ENCODE results near the gene DDX18. TPM values are rescaled to one million over a fixed set of nuclear protein-coding genes. Genes with fewer than 3 reads are reported as not detected.

Gene DDX18
- polyA plus RNA-seq, 1 of the 3 experiments (the other 2 are of a cell fraction), result 24.1 TPM

- TF ChIP-seq USF1 (IDR thresholded peaks at IDR 0.05; ENCODE audit: borderline replicate concordance, low read depth) (no peak), GATA2 (CRISPR knock-in tag; IDR thresholded peaks at IDR 0.05) (no peak), REST (IDR thresholded peaks at IDR 0.05; ENCODE audit: low read depth, low read length) (no peak), IRF3 (IDR thresholded peaks at IDR 0.05; ENCODE audit: low read depth, low read length) (no peak)
Measured at GRCh38 chr2:117856415-117857210, 42.1 kb downstream of the DDX18 start (continued).

GRCh38 chr2:117858336-117858735, 43.8 kb downstream of the DDX18 start:
- CTCF ChIA-PET, result no interaction called here
- DNase-seq, result no peak
- no peaks in the 10 kb centered on the region for H3K36me3 ChIP-seq (replicated peaks in 1 of 2; ENCODE audit: control insufficient read depth in 1 of 2, insufficient read depth in 2 of 2, low read length in 1 of 2)

More at GRCh38 chr2:117858336-117858735, 43.8 kb downstream of the DDX18 start:
- Histone ChIP-seq H3K9me2 (no peaks in the 10 kb centered on the region), H3K4me2 (no peak overlapping the region), H3K9me3 (no peaks in the 10 kb centered on the region), H3K79me2 (ENCODE audit: insufficient read depth) (no peaks in the 10 kb centered on the region), H3F3A (replicated peaks; ENCODE audit: insufficient read depth) (peaks cover 24% of the 10 kb centered on the region), H3K27ac (ENCODE audit: low read depth in 2 of 2, low read length in 1 of 2) (no peak overlapping the region), H2AFZ (ENCODE audit: low read depth) (no peak overlapping the region), H3K4me3 (ENCODE audit: low read depth in 2 of 2, low read length in 1 of 2) (no peak overlapping the region), H3K27me3 (ENCODE audit: insufficient read depth) (no peaks in the 10 kb centered on the region), H3K9ac (no peak overlapping the region), H4K20me1 (ENCODE audit: insufficient read depth) (no peaks in the 10 kb centered on the region), H3K4me1 (ENCODE audit: control insufficient read depth in 1 of 2, insufficient read depth in 2 of 2, low read depth in 1 of 2, low read length in 1 of 2) (peaks cover 0 to 13% of the 10 kb centered on the region in 2 experiments; a peak in 3 of 4 replicates)
- POLR2A ChIA-PET, result no interaction called here
- WGBS (ENCODE audit: low lambda C conversion rate), result 90% methylated on average over 17 of the region's 17 CpGs
- TF ChIP-seq REST (IDR thresholded peaks at IDR 0.05; ENCODE audit: low read depth, low read length) (no peak), RXRA (IDR thresholded peaks at IDR 0.05; ENCODE audit: borderline replicate concordance, low read depth) (no peak), FOSL2 (IDR thresholded peaks at IDR 0.05; ENCODE audit: borderline replicate concordance, low read depth) (no peak), FOXJ3 (CRISPR knock-in tag; IDR thresholded peaks at IDR 0.05) (no peak), EP300 (IDR thresholded peaks at IDR 0.05; ENCODE audit: borderline replicate concordance in 1 of 2, low read depth in 1 of 2, low read length in 1 of 2) (no peak), TCF12 (IDR thresholded peaks at IDR 0.05) (no peak), ZBTB33 (IDR thresholded peaks at IDR 0.05; ENCODE audit: borderline replicate concordance, low read depth) (no peak), YY1 (IDR thresholded peaks at IDR 0.05; ENCODE audit: low read depth) (no peak), NRF1 (IDR thresholded peaks at IDR 0.05; ENCODE audit: low read depth, low read length) (no peak), RCOR1 (IDR thresholded peaks at IDR 0.05; ENCODE audit: low read length) (no peak), GATA2 (CRISPR knock-in tag; IDR thresholded peaks at IDR 0.05) (no peak), TEAD4 (IDR thresholded peaks at IDR 0.05; ENCODE audit: borderline replicate concordance, insufficient read depth) (no peak), FOXM1 (IDR thresholded peaks at IDR 0.05; ENCODE audit: low read depth) (no peak), RFX5 (IDR thresholded peaks at IDR 0.05; ENCODE audit: low read length) (no peak), POLR2AphosphoS5 (IDR thresholded peaks at IDR 0.05; ENCODE audit: low read depth, low read length) (no peak)
